GM18499 (cell line): ENCODE data around the gene BRD2.

ENCODE experiments used
- ATAC-seq: cut with Tn5 transposase; IDR thresholded peaks from one replicate; pipeline ENCODE4 v1.9.1; 2021; ENCODE audit warnings: moderate number of reproducible peaks; ENCODE audit not compliant: insufficient read depth, unreplicated experiment

BRD2 gene

GRCh38 chr6:32971242-32971580, 2.8 kb downstream of the BRD2 start:
- ATAC-seq: no peak

DNA sequence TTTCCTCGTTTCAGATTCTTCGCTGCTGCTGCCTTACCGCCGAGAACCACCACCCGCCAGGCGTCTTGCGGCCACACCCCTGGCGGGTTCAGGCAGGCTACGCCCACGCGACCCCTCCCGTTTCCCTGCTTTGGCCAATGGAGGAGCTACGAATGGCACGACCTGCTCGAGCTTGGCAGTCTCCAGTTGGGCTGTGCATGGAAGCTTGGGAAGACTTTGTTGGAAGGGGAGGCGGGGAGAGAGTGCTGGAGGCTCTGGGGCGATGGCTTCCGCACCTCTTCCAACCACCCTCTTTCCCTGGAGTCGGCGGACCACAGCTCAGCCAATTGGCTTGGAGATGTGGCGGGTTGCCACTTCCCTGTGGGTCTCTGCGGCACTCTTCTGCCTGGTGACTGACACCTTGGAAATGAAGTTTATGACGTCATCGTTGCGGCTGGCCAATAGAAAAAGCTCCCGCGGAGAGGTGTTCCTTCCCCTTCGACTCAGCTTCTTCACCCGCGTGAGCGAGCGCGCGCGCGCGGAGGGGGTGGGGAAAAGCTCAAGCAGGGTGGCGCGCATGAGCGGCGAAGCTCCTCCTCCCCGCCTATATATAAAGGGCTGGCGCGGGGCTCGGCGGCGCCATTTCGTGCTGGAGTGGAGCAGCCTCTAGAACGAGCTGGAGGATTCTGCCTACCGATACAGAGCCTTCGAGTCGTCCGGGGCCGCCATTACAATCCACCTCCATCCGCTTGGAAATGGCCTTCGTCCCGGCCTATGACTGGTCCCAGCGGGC, 3.4 kb downstream of the BRD2 start:
- peak; percentile 40 for ATAC-seq

DNA sequence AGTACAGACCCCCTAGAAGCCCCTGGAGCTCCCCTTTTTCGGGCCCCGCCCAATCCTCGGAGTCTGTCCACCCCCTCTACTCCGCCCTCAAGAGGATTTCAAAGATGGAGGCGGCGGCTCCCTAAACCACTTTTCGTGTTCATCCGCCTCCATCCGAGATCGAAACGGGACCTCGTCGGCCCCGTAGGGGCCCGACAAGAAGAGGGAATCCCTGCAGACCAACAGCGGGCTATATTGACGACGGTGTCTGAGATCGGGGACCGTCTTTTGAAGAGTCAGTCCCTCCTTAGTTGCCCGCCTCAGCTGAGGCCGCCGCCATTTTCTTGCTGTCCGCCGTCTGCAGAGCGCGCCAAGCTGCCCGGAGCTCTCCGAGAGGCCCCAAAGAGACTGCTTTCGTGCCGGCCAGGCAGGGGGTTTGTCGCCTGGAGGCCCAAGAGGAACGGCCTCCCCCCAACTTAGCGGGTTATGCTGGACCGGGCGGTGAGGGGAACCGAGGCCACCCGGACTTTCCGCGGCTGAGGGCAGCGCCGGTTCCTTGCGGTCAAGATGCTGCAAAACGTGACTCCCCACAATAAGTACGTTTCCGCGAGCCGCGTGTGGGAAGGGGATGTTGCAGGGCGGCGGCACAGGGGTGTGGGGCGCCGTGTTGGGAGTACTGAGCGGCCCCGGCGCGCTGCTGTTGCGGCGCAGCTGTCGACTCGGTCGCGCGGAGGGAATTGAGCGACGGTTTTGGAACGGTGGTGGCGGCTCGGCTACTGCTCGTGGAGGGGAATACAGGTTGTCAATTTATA, 4.2 kb downstream of the BRD2 start:
- no peak for ATAC-seq

DNA sequence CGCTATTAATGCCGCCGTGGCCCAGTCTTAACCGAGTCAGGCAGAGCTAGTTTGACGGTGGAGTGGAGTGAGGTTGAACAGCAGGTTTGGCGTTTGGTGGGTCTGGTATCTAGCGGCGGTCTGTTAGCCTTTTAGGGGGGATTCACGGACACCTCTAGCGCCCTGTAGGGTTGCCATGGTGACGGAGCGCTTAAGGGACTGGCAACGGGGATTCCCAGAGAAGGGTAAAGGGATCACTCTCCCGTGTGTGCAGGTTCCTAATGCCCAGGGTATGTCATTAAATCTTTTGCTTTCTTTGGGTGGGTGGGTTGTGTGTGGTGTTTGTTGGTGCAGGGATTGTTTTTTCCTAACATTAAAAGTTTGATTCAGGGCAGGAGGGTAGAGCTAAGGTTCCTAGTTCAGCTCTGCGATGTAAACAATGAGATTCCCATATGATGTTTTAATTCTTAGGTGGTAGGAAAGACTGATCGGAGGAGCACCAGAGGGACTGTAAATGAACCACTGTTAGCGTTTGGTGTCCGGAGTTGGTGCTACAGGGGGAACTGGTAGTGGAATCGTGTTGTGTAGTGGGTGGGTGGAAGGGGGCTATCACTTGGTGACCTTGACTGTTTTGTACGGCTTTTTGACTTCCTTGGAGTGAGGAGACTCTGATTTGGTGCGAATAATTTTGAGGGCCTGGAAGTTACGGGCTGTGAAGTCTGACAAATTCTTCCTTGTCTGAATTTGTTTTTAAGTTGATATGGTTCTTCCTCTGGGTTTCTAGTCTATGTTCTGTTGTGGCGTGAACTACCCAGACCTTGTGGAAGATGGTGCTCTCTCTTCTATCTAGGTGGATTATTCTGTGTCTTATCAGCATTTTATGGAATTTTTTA, 5.0 kb downstream of the BRD2 start:
- ATAC-seq: no peak

GRCh38 chr6:32974016-32974333, 5.6 kb downstream of the BRD2 start:
- no peak for ATAC-seq

DNA sequence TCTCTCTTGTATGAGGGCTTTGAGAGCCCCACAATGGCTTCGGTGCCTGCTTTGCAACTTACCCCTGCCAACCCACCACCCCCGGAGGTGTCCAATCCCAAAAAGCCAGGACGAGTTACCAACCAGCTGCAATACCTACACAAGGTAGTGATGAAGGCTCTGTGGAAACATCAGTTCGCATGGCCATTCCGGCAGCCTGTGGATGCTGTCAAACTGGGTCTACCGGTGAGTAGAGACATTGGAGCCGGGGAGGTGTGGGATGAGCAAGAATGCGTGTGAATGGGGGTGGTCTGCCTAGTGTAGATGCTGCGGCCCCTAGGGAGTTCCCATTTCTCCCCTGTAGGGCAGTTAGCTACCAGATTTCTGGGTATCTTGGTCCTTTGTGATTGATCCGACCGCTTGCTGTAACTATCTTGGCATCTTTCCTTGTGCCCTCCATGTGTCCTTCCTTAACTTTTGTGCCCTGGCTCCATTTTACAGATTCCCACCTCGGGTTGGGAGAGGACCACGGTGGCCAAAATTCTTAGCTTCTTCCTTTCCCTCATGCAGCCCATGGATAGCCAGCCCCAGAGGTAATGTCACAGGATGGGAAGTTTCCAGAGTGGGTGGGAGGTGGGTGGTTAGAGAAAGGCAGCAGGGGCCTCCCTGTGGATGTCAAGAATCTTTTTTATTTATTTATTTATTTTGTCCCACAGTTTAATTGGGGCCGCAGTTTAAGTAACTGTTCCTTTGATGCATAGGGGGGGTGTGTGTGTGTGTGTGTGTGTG, 6.3 kb downstream of the BRD2 start:
- no peak for ATAC-seq

DNA sequence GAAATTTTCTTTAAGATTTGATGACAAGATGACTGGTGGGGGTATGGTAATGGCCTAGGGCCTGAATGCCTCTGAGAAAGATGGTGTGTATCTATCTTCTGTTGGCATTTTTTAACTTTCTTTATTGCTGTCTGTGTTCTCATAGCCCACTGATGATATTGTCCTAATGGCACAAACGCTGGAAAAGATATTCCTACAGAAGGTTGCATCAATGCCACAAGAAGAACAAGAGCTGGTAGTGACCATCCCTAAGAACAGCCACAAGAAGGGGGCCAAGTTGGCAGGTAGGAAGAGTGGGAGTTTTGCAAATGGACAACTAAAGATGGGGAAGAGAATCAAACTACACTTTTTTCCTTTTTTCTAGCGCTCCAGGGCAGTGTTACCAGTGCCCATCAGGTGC, 7.5 kb downstream of the BRD2 start:
- no peak for ATAC-seq

DNA sequence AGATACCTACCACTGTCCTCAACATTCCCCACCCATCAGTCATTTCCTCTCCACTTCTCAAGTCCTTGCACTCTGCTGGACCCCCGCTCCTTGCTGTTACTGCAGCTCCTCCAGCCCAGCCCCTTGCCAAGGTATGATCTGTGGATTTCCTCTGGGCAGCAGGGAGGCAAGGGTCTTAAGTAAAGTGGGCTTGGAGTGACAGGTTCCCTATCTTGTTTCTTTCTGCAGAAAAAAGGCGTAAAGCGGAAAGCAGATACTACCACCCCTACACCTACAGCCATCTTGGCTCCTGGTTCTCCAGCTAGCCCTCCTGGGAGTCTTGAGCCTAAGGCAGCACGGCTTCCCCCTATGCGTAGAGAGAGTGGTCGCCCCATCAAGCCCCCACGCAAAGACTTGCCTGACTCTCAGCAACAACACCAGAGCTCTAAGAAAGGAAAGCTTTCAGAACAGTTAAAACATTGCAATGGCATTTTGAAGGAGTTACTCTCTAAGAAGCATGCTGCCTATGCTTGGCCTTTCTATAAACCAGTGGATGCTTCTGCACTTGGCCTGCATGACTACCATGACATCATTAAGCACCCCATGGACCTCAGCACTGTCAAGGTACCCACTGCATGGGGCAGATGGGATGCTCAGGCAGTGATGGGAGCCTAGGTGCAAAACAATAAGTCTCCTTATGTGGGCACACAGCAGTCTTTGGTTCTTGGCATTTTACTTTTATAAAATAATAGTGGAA, 8.1 kb downstream of the BRD2 start:
- no peak for ATAC-seq

DNA sequence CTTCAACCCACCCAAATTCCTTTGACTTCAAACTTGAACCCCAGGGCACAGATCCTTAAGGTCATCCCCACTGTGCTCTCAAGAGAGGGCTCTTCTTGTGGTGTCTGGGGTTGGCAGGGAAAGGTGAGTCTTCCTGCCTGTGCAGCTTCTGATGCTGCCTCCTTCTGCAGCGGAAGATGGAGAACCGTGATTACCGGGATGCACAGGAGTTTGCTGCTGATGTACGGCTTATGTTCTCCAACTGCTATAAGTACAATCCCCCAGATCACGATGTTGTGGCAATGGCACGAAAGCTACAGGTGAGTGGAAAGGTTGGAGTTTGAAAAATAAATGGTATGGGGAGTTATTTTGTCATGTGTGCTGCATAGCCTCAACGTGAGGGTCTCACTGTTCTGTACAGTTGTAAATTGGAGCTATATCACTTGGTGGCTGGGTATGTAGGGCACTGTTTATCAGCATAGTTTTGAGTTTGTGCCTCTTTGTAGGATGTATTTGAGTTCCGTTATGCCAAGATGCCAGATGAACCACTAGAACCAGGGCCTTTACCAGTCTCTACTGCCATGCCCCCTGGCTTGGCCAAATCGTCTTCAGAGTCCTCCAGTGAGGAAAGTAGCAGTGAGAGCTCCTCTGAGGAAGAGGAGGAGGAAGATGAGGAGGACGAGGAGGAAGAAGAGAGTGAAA, 9.0 kb downstream of the BRD2 start:
- ATAC-seq: no peak

DNA sequence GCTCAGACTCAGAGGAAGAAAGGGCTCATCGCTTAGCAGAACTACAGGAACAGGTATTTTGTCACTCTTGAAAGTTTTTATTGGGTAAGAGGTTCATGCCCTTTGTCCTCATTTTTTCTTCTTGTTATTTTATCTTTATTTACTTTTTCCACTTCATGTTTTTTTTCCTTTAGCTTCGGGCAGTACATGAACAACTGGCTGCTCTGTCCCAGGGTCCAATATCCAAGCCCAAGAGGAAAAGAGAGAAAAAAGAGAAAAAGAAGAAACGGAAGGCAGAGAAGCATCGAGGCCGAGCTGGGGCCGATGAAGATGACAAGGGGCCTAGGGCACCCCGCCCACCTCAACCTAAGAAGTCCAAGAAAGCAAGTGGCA, 9.5 kb downstream of the BRD2 start:
- no peak for ATAC-seq

- ATAC-seq: no peak
Measured at GRCh38 chr6:32979720-32980487, 11.5 kb downstream of the BRD2 start.

- ATAC-seq: no peak
Measured at GRCh38 chr6:32980488-32981038, 12.2 kb downstream of the BRD2 start.

DNA sequence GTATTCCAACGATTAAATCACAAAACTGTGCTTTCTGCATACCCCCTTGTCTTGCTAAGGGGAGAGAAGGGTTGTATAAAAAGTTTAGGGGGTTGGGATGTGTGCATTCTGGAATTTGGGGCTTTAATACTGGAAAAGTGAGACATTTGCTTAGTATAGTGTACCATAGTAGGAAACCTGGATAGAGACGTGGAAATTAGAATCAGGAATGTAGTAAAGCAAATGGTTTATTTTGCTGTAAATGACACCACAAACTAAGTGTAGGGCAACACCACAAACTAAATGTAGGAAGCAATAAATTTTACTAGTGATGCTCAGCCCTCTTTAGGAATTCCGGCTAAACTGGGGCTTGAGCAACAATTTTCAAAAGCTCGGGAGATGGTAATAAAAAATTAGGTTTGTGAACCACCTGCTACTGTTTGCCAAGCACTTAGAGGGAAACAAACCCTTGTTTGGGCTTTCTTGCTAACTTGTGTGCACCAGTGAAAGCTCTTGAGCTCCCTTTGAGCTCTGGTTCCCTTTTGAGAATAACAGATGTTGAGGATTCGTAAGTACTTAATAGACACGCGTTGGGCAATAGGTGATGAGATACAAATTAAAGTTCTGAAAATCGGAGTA, 13.8 kb downstream of the BRD2 start:
- no peak for ATAC-seq

GRCh38 chr6:32982702-32983492, 14.5 kb downstream of the BRD2 start:
- no peak for ATAC-seq

- ATAC-seq: no peak
Measured at GRCh38 chr6:32983493-32983848, 15.1 kb downstream of the BRD2 start.

DNA sequence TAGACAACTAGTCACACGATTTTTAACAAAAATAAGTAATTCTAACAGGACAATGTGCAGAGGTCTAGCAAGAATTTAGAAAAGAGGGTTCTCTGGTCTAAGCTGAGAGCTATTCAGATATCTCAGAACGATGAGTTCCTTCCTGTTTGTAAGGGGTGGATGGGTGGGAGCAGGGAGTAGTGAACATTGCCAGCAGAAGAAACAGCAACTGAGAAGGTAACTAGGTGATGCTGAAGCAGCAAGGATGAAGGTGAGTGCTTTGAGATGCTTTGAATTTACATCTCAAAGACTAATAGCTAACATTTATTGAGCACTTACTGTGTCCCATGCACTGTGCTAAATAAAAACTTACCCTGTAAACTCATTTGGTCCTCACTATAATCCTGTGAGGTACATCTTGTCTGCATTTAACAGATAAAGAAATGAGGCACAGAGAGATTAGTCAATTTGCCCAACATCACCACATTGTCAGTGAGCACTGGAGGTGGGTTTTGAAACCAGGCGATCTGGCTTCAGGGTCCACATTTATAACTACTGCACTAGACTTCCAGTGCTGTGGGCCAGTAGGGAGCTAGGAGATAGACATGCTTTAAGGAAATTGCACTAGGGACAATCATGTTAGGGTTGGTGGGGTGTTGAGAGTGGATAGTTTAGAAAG, 15.7 kb downstream of the BRD2 start:
- ATAC-seq: no peak
